NOMO-1 treated with dmso at 0.1 percent for 144 hours (cell line): ENCODE data around the gene RSPH10B.
"Not testable (repeated sequence)": the region's sequence is repeated elsewhere in the genome, so short reads cannot be mapped to it uniquely, and the experiment has no call there.

ENCODE experiments used
- DNase-seq: peaks from one replicate; lab custom pipeline; 2025; ENCODE audit not compliant: unreplicated experiment; lab: John Stamatoyannopoulos, UW

Gene RSPH10B

GRCh38 chr7:5930290-5930689 is 40.2 kb downstream of the RSPH10B start:
- not testable (repeated sequence) for DNase-seq

DNA sequence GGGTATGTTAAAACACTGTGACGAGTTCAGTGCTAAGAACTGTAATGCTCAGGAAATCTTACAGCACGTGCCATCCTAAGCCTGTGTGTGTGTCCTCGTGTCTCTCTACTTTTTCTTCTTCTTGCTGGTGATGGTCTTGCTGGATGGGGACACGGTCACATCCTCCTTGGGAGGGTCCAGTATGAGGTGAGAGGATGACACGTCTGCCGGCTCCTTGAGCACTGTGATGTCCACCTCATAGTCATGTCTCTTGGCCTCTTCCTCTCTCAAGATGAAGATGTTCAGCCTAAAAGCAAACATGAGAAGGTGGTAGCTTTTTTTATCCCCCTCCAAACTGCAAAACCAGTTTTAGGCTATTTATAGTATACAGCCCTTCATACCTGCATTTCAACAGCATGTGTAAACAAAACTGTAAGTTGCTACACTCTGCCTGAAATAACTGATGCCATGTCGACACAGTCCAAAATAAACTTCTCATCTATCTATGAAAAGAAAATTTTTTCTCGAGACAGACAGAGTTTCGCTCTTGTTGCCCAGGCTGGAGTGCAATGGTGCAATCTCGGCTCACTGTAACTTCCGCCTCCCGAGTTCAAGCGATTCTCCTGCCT is 44.1 kb downstream of the RSPH10B start:
- not testable (repeated sequence) for DNase-seq

- not testable (repeated sequence) for DNase-seq
Measured at GRCh38 chr7:5924630-5925029, 45.9 kb downstream of the RSPH10B start.

- DNase-seq, result not testable (repeated sequence)
Measured at GRCh38 chr7:5924180-5924579, 46.3 kb downstream of the RSPH10B start.

DNA sequence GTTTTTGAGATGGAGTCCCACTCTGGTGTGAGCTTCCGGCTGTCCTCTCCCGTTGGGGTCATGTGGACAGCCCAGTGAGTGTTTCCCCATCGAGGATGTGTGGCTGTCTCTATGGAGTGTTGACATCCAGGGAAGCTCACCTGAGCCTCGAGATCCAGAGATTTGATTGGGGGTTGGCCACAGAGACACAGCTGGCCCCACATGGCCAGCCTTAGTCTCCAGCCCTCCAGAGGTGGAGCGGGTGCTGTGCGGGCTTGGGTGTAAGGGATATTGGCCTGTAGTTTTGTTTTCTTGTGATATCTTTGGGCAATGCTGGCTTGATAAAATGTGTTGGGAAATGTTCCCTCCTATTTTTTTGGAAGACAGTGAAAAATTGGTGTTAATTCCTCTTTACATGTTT is 54.0 kb downstream of the RSPH10B start:
- not testable (repeated sequence) for DNase-seq

GRCh38 chr7:5908835-5909234 is 61.7 kb downstream of the RSPH10B start:
- not testable (repeated sequence) for DNase-seq

GRCh38 chr7:5904726-5905125 is 65.8 kb downstream of the RSPH10B start:
- DNase-seq, result not testable (repeated sequence)

DNA sequence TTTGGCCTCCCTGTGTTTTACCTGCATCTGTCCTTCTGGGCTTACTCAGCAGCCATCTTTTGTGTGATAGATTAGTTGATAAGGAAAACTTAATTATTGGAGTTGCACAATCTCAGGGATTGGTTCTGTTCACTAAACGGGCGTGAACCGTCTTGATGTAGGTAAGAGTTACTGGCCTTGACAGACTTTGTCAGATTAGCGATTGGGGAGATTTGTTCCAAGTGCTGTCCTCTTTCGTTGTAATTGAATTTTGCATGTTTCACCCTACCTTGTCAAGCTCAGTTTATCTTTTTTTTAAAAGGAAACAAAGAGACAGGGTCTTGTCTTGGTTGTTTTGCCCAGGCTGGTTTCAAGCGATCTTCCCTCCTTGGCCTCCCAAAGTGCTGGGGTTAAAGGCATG is 67.5 kb downstream of the RSPH10B start:
- DNase-seq, result not testable (repeated sequence)

DNA sequence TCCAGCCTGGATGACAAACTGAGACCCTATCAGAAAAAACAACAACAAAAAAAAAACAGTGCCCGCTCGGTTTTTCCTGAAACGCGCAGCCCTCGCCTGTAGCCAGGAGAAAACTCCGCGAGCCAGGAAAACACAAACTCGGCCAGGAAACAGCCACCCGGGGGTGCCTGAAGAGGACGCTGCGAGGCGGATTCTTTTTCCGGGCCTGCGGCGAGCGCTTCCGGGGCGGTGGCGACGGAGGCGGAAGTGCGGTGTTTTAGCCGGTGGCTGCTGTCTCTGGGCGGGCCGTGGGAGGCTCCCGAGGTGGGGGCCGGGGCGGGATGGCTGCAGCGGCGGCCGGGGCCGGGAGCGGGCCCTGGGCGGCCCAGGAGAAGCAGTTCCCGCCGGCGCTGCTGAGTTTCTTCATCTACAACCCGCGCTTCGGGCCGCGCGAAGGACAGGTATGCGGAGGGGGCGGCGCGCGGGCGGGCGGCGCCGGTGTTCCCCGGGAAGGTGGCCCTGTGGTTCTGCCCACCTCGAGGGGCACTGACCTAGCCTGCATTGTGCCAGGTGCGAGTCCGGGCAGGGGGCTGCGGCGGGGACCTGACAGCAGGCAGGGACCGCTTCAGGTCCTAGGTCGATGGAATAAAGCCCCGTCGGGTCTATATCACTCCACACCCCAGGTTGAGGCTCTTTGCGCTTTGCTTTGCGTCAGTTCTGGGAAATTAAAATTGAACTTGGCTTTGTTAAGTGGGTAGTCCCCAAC is 71.8 kb downstream of the RSPH10B start, which contains the start of gene CCZ1:
Gene CCZ1 (plus strand): TSS at position 254 of the 745 bp plus-strand sequence. CDS start 67 bp downstream, at position 321.
- not testable (repeated sequence) for DNase-seq

- not testable (repeated sequence) for DNase-seq
Measured at GRCh38 chr7:5897369-5897919, 73.0 kb downstream of the RSPH10B start.

- no peak for DNase-seq
Measured at GRCh38 chr7:5892498-5892897, 78.0 kb downstream of the RSPH10B start.

DNA sequence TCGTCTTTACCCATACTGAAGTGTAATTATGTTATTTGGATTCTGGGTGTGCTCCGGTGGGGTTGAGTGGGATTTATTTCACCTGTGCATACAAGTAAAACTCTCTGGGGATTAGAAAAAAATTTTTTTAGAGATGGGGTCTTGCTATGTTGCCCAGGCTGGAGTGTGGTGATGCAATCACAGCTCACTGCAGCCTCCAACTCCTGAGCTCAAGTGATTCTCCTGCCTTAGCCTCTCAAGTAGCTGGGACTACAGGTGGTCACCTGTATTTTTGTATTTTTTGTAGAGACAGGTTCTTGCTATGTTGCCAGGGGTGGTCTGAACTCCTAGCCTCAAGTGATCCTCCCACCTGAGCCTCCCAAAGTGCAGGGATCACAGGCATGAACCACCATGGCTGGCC is 80.2 kb downstream of the RSPH10B start:
- not testable (repeated sequence) for DNase-seq

DNA sequence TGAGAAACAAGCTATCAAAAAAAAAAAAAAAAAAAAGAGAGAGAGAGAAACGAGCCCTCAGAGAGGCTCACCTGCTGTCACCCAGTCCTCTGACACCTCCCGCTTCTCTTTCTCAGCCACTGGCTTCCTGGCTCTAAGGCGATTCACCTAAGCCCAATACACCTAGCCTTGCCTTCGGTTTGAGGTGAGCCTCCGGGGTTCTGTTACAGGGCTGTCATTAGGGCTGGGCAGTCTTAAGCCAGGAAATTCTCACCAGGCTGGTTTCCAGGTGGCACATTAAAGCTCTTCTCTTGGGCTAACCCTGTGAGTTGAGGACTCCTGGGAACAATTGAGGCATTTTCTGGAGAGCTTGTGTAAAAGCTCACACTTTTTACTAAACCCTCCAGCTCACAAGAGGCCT is 82.5 kb downstream of the RSPH10B start:
- not testable (repeated sequence) for DNase-seq

DNA sequence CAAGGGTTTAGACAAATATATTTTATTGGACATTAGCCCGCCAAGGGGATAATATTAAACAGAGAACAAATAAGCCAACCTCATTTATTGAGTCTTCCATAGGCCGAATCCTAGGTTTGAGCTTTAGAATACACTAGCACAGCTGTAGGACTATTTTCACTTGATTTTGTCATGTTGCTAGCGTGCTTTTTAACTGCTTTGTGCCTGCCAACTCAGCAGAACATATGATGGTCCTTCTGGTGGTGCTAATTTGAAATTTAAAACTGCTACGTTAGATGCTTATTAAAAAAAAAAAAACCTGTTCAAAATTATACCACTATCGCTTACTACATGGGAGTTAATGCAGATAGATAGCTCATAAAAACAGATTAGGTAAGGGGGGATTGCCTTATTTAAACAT is 86.1 kb downstream of the RSPH10B start:
- not testable (repeated sequence) for DNase-seq

DNA sequence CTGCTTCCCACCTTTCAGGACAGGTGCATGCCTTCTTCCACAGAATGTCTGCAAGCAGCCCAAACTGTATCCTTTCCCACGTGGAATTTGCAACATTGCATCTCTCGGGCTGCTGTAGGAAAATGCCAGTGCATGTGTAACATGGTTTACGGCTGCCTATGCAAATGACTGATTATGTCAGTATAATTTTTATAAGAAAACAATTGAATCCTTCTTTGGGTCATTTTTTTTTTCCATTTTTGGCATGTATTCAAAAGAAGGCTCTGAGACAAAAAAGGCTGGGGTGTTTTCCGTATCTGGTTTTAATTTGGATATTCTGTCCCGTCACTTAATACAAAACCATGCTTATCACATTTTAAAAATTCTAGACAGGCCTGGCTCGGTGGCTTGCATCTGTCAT is 90.4 kb downstream of the RSPH10B start:
- not testable (repeated sequence) for DNase-seq

GRCh38 chr7:5879591-5879990 is 90.9 kb downstream of the RSPH10B start:
- DNase-seq, result not testable (repeated sequence)
